GM12891 (cell line): ENCODE measurements around the gene GAB1.

ENCODE experiments used
- POLR2AphosphoS5 ChIP-seq: IDR thresholded peaks from 2 replicates; pipeline ENCODE4 v1.6.1; 2011; ENCODE audit warnings: low read depth, low read length, control low read depth
- TAF1 ChIP-seq: IDR thresholded peaks from 2 replicates; pipeline ENCODE4 v1.6.1; 2011; ENCODE audit warnings: low read depth, low read length, control low read depth

DNA sequence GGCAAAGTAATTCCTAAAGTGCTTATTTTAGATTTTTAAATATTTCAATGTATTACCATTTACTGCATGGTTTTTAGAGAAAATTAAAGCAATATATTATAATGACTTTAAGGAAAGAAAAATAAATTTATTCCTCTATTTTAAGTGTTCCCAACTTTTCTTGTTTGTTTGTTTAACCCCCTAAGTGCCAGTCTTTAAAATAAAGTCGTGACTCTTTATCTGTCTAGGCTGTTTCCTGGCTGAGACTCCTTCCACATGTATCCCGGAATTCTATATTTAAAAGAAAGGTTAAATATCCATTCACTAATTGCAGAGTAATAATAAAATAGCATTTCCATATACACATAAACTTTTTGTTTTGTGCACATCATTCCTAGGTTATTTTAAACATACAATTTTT, 71.2 kb downstream of the GAB1 start:
- no peak for TF ChIP-seq TAF1
- TF ChIP-seq POLR2AphosphoS5, result no peak
